Neural cell (in vitro differentiated cells): ENCODE results near the gene ZC3HAV1. TPM values are rescaled to one million over a fixed set of nuclear protein-coding genes. Genes with fewer than 3 reads are reported as not detected.

Experiments used
- H2AFZ ChIP-seq: fragments of 200-600, 300-800 bp; sonication (generic), shearing (Covaris generic); 2 replicates; pipeline ENCODE4 v1.6.0; 2014; ENCODE audit warnings: low read depth, mild to moderate bottlenecking, antibody characterized with exemption, low read length, moderate library complexity
- H3F3A ChIP-seq: fragments of 200-600 bp; shearing (Covaris generic); 2 replicates; pipeline ENCODE4 v1.6.1; 2016; ENCODE audit warnings: mild to moderate bottlenecking, moderate library complexity, mixed read lengths, antibody characterized with exemption, low read length; ENCODE audit not compliant: insufficient read depth, poor library complexity, severe bottlenecking
- H3K27ac ChIP-seq: fragments of 200-600, 300-800 bp; sonication (generic), shearing (Covaris generic); 2 replicates; pipeline ENCODE4 v1.5.1; 2014; ENCODE audit warnings: mild to moderate bottlenecking, low read length, moderate library complexity
- H3K27me3 ChIP-seq: fragments of 300-800, 200-600 bp; sonication (generic), shearing (Covaris generic); 2 replicates; pipeline ENCODE4 v1.6.0; 2014; ENCODE audit warnings: mild to moderate bottlenecking, low read depth, low read length, moderate library complexity; ENCODE audit not compliant: insufficient read depth
- H3K36me3 ChIP-seq: fragments of 300-800, 200-600 bp; sonication (generic), shearing (Covaris generic); 2 replicates; pipeline ENCODE4 v1.5.1; 2014; ENCODE audit warnings: mild to moderate bottlenecking, antibody characterized with exemption, low read length, moderate library complexity; ENCODE audit not compliant: insufficient read depth
- H3K4me2 ChIP-seq: fragments of 300-800, 200-600 bp; sonication (generic), shearing (Covaris generic); 2 replicates; pipeline ENCODE4 v1.6.0; 2014; ENCODE audit warnings: mild to moderate bottlenecking, low read length
- H3K4me3 ChIP-seq: fragments of 300-800, 200-600 bp; sonication (generic), shearing (Covaris generic); 2 replicates; pipeline ENCODE4 v1.5.1; 2014; ENCODE audit warnings: mild to moderate bottlenecking, low read length, moderate library complexity
- H3K79me2 ChIP-seq: fragments of 200-600 bp; shearing (Covaris generic); replicated peaks from 2 replicates; pipeline ENCODE4 v1.6.0; 2014; ENCODE audit warnings: mild to moderate bottlenecking, low read length, moderate library complexity; ENCODE audit not compliant: insufficient read depth
- H3K9ac ChIP-seq: fragments of 300-800, 200-600 bp; sonication (generic), shearing (Covaris generic); 2 replicates; pipeline ENCODE4 v1.6.1; 2016; ENCODE audit warnings: mild to moderate bottlenecking, low read length, mixed read lengths
- H3K9me2 ChIP-seq: fragments of 200-600 bp; shearing (Covaris generic); 2 replicates; pipeline ENCODE4 v1.6.1; 2016; ENCODE audit warnings: mild to moderate bottlenecking, low read length, mixed read lengths; ENCODE audit not compliant: insufficient read depth
- H3K9me3 ChIP-seq: fragments of 200-600, 300-800 bp; sonication (generic), shearing (Covaris generic); 2 replicates; pipeline ENCODE4 v1.6.1; 2016; ENCODE audit warnings: mild to moderate bottlenecking, mixed run types, low read length, moderate library complexity, mixed read lengths
- H4K20me1 ChIP-seq: fragments of 200-600 bp; shearing (Covaris generic); 2 replicates; pipeline ENCODE4 v1.6.1; 2016; ENCODE audit warnings: mild to moderate bottlenecking, mixed run types; ENCODE audit not compliant: insufficient read depth
- CTCF ChIP-seq: fragments of 450-650 bp; IDR thresholded peaks from 2 replicates; pipeline ENCODE4 v1.5.1; 2014; ENCODE audit warnings: antibody characterized with exemption, mild to moderate bottlenecking, moderate library complexity; ENCODE audit not compliant: poor library complexity, severe bottlenecking
- EP300 ChIP-seq: fragments of 450-650 bp; conservative IDR thresholded peaks from 2 replicates; pipeline ENCODE4 v1.6.1; 2014; ENCODE audit warnings: antibody characterized with exemption, mild to moderate bottlenecking, moderate library complexity; ENCODE audit not compliant: poor library complexity, severe bottlenecking
- EZH2 ChIP-seq: fragments of 200-600, 300-800 bp; shearing (Covaris generic), sonication (generic); IDR thresholded peaks from 2 replicates; pipeline ENCODE4 v1.6.1; 2014; ENCODE audit warnings: antibody characterized with exemption, low read length, borderline replicate concordance, mild to moderate bottlenecking; ENCODE audit not compliant: insufficient read depth, poor library complexity, severe bottlenecking
- MXI1 ChIP-seq: fragments of 450-650 bp; conservative IDR thresholded peaks from 2 replicates; pipeline ENCODE4 v1.6.1; 2014; ENCODE audit warnings: antibody characterized with exemption, mild to moderate bottlenecking; ENCODE audit not compliant: poor library complexity, severe bottlenecking
- POLR2AphosphoS5 ChIP-seq: IDR thresholded peaks from 2 replicates; pipeline ENCODE4 v1.6.1; 2012
- RAD21 ChIP-seq: fragments of 450-650 bp; conservative IDR thresholded peaks from 2 replicates; pipeline ENCODE4 v1.6.1; 2014; ENCODE audit warnings: antibody characterized with exemption, mild to moderate bottlenecking, moderate library complexity
- SMC3 ChIP-seq: fragments of 450-650 bp; conservative IDR thresholded peaks from 2 replicates; pipeline ENCODE4 v1.6.1; 2014; ENCODE audit warnings: antibody characterized with exemption, mild to moderate bottlenecking, moderate library complexity; ENCODE audit not compliant: poor library complexity
- TAF1 ChIP-seq: IDR thresholded peaks from 2 replicates; pipeline ENCODE4 v1.6.1; 2012; ENCODE audit warnings: low read depth
- polyA plus RNA-seq: library from polyadenylated mRNA; depleted of rRNA; stranded (reverse); fragments of >200 nt; gene quantifications from 2 replicates; pipeline ENCODE4 v1.2.3, GENCODE V29; 2014
- TF ChIP-seq, protein P1 (sequence below): IDR thresholded peaks from 2 replicates; pipeline ENCODE4 v1.6.1; 2012; ENCODE audit warnings: borderline replicate concordance

ZC3HAV1 gene
- polyA plus RNA-seq, 1 donor from 2014 or later = 0.16 TPM

GRCh38 chr7:139124084-139124914 lies 14.8 kb upstream of the ZC3HAV1 start:
- H3K9ac ChIP-seq = no peak overlapping the region
- no peaks in the 10 kb centered on the region for H3K79me2 ChIP-seq
- no peaks in the 10 kb centered on the region for H3K27me3 ChIP-seq
- H3K36me3 ChIP-seq = no peaks in the 10 kb centered on the region
- H3K9me3 ChIP-seq = no peaks in the 10 kb centered on the region
- H3K27ac ChIP-seq = no peak overlapping the region
- H3K4me3 ChIP-seq = no peak overlapping the region
- TF ChIP-seq, protein P1, sequence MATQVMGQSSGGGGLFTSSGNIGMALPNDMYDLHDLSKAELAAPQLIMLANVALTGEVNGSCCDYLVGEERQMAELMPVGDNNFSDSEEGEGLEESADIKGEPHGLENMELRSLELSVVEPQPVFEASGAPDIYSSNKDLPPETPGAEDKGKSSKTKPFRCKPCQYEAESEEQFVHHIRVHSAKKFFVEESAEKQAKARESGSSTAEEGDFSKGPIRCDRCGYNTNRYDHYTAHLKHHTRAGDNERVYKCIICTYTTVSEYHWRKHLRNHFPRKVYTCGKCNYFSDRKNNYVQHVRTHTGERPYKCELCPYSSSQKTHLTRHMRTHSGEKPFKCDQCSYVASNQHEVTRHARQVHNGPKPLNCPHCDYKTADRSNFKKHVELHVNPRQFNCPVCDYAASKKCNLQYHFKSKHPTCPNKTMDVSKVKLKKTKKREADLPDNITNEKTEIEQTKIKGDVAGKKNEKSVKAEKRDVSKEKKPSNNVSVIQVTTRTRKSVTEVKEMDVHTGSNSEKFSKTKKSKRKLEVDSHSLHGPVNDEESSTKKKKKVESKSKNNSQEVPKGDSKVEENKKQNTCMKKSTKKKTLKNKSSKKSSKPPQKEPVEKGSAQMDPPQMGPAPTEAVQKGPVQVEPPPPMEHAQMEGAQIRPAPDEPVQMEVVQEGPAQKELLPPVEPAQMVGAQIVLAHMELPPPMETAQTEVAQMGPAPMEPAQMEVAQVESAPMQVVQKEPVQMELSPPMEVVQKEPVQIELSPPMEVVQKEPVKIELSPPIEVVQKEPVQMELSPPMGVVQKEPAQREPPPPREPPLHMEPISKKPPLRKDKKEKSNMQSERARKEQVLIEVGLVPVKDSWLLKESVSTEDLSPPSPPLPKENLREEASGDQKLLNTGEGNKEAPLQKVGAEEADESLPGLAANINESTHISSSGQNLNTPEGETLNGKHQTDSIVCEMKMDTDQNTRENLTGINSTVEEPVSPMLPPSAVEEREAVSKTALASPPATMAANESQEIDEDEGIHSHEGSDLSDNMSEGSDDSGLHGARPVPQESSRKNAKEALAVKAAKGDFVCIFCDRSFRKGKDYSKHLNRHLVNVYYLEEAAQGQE = no peak
- TF ChIP-seq TAF1 (no peak), RAD21 (no peak), MXI1 (no peak), EP300 (no peak), CTCF (no peak), SMC3 (no peak), EZH2 (no peak), POLR2AphosphoS5 (no peak)
- no peaks in the 10 kb centered on the region for H3K9me2 ChIP-seq
- H4K20me1 ChIP-seq = no peaks in the 10 kb centered on the region
- no peaks in the 10 kb centered on the region for H3F3A ChIP-seq
- H3K4me2 ChIP-seq = no peak overlapping the region
- no peak overlapping the region for H2AFZ ChIP-seq

DNA sequence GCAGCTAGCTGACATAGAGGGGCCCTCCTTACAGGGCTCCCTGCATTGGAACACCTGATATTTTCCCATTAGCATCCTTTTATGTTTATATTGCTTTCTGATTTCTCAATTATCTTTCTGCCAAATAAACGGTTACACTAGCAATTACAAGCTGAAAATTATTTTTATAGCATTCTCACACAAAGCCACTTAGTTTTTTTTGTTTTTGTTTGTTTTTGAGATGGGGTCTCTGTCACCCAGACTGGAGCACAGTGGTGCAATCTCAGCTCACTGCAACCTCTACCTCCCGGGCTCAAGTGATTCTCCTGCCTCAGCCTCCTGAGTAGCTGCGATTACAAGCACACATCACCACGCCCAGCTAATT lies 9.9 kb upstream of the ZC3HAV1 start:
- TF ChIP-seq EP300 (no peak), SMC3 (no peak), MXI1 (no peak), POLR2AphosphoS5 (no peak), EZH2 (no peak), TAF1 (no peak), RAD21 (no peak), CTCF (no peak)
- TF ChIP-seq, protein P1 = no peak
- Histone ChIP-seq H3K4me2 (no peak overlapping the region), H3K9me3 (no peaks in the 10 kb centered on the region), H3F3A (no peaks in the 10 kb centered on the region), H3K4me3 (no peak overlapping the region), H3K9ac (no peak overlapping the region), H2AFZ (no peak overlapping the region), H3K27me3 (no peaks in the 10 kb centered on the region), H3K9me2 (no peaks in the 10 kb centered on the region), H3K36me3 (no peaks in the 10 kb centered on the region), H3K79me2 (no peaks in the 10 kb centered on the region), H3K27ac (no peak overlapping the region), H4K20me1 (no peaks in the 10 kb centered on the region)
